HG03520 (cell line): ENCODE measurements around the gene OLFM1.
"Not testable (repeated sequence)": the region's sequence is repeated elsewhere in the genome, so short reads cannot be mapped to it uniquely, and the experiment has no call there.

Source experiments
- ATAC-seq: cut with Tn5 transposase; IDR thresholded peaks from one replicate; pipeline ENCODE4 v1.9.1; 2021; ENCODE audit warnings: mild to moderate bottlenecking, moderate library complexity; ENCODE audit not compliant: unreplicated experiment

Gene OLFM1

DNA sequence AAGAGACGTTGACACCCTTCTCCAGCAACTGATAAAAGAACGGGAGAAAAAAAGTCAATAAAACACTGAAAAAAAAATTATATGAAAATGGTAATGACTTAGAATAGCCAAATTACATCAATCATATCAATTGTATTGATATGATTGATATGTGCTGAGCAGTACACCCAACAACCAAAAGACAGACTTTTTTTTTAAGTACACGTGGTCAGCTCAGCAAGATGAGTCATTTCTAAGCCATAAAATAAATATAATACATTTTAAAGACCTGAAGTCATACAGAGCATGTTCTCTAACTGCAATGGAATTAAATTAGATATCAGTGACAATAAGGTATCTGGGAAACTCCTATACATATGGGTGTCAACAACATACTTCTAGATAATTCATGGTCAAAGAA lies 30.9 kb upstream of the OLFM1 start:
- no peak for ATAC-seq

DNA sequence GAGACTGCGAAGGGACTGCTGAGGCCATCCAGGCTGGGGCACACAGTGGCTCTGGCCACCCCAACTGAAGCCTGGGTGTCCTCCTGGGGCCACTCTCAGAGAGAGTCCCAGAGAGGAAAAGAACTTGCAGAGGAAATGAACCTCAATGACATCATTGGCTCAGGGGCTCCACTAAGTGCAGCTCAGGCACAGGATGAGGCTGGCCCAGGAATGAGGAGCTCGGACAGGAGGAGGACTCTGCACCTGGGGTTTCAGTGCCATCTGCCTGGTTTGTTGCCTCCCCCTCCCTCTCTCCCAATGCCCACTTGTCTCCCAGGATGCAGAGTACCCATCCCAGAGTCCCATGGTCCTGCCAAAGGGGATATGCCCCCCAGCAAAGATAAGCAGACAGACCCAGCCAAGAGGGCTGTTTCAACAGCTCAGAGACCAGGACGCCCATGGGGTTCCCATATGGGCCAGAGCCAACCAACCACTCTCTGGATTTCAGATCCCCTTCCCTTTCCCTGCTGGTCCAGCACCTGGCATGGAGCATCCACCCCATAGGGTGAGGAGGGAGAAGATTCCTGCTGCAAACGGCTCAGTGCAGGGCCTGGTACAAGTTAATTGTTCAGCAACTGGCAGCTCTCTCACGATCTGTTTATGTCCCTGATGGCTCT lies 26.9 kb upstream of the OLFM1 start:
- ATAC-seq = no peak

DNA sequence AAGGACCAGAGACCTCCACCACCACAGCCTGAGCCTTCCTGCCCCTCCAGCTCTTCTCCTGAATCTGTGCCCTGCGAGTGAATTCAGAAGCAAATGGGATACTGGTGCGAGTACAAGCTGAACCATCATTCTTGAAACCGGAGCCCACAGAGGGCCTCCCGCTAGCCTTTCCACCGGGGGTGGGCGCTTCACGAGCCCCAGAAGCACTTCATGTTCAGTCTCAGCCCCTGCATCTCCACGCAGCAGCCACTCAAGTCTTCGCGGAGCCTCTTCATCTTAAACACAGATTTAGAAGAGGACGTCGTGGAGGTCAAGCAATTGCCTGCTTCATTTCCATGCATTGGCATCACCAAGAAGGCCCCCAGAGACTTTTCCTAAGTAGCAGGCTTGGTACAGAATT lies 26.0 kb upstream of the OLFM1 start:
- no peak for ATAC-seq

DNA sequence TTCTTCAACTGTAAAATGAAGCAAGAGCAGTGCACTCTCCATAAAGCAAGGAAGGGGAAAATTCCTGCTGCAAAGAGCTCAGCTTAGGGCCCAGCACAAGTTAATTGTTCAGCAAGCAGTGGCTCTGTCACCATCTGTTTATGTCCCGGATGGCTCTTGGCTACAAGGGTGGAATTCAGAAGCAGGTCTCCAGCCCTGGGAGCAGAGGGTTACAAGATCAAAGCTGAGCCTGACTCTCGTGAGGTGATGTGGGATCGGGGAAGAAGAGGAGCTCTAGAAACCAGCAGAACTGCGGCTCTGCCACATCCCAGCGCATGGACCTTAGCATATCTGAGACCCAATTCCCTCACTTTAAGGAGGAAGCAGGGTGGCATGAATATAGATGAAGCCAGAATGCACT lies 25.2 kb upstream of the OLFM1 start:
- ATAC-seq = no peak

DNA sequence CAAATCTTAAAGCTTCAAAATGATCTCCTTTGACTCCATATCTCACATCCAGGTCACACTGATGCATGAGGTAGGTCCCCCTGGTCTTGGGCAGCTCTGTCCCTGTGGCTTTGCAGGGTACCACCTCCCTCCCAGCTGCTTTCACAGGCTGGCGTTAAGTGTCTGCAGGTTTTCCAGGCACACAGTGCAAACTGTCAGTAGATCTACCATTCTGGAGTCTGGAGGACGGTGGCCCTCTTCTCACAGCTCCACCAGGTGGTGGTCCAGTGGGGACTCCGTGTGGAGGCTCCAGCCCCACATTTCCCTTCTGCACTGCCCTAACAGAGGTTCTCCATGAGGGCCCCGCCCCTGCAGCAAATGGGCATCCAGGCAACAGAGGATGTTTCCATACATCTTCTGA lies 24.0 kb upstream of the OLFM1 start:
- not testable (repeated sequence) for ATAC-seq

DNA sequence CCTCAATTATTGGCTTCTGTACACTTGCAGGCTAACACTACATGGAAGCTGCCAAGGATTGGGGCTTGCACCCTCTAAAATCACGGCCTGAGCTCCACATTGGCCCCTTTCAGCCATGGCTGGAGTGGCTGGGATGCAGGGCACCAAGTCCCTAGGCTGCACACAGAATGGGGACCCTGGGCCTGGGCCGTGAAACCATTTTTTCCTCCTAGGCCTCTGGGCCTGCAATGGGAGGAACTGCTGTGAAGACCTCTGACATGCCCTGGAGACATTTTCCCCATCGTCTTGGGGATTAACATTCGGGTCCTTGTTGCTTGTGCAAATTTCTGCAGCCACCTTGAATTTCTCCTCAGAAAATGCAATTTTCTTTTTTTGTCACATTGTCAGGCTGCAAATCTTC lies 23.6 kb upstream of the OLFM1 start:
- ATAC-seq = not testable (repeated sequence)

DNA sequence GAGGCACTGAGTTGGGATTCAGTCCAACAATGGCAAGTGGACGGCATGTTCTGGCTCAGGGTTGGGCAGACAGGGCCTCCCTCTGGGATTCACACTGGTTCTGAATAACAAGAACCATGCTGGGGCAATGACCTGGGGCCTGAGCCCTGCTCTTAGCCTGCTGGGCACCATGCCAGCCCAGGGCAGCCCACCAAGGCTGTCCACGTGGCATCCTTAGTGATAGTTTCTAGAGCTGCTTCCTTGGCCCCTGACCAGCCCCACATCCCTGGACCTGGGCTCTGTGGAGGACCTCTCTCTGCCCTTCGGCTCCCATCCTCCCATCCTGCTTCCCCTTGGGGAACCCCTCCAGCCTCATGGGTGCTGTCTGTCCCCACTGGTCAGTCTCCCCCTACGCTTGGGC lies 22.3 kb upstream of the OLFM1 start:
- ATAC-seq = no peak

DNA sequence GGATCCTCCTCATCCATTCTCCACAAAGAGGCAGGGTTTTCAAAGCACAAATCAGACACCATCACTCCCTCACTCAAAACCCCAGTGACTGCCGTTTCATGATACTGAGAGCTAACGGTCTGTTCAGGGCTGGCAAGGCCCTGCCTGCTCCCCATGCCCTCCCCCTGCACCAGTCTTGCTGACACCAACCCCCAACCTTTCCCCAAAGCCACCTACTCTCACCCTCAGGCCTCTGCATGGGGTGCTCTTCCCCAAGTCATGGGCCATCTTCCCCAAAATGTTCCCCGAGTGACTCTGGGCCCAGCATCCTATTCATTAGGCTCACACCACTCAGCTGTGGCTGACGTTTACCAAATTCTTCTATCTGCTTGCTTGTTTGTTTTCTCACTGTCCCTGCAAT lies 21.7 kb upstream of the OLFM1 start:
- no peak for ATAC-seq

DNA sequence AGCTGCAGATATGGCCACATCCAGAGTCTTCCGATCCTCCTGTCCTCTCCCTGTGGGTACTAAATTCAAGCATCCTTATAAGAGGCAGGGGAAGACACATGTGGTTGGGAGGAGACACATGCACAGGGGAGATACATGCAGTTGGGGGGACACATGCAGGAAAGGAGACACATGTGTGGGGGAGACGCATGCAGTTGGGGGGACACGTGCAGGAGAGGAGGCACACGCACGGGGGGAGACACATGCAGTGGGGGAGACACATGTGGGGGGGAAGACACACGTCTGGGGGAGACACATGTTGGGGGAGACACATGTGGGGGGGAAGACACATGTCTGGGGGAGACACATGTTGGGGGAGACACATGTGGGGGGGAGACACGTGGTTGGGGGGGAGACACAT lies 21.2 kb upstream of the OLFM1 start:
- ATAC-seq = no peak

DNA sequence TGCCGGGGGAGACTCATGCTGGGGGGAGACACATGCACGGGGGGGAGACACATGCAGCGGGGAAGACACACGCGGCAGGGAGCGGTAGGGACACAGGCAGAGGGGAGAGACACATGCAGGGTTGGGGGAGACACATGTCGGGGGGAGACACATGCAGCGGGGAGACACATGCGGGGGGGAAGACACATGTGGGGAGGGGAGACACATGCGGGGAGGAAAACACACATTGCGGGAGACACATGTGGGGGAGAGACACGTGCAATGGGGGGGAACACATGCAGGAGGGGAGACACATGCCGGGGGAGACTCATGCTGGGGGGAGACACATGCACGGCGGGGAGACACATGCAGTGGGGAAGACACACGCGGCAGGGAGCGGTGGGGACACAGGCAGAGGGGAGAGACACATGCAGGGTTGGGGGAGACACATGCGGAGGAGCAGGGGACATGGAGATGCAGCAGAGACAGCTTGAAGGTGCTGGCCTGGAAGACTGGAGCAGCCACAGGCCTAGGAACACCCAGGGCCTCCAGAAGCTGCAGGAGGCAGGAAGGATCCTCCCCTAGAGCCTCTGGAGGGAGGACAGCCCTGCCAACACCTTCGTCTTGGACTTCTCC lies 20.3 kb upstream of the OLFM1 start:
- ATAC-seq = no peak

DNA sequence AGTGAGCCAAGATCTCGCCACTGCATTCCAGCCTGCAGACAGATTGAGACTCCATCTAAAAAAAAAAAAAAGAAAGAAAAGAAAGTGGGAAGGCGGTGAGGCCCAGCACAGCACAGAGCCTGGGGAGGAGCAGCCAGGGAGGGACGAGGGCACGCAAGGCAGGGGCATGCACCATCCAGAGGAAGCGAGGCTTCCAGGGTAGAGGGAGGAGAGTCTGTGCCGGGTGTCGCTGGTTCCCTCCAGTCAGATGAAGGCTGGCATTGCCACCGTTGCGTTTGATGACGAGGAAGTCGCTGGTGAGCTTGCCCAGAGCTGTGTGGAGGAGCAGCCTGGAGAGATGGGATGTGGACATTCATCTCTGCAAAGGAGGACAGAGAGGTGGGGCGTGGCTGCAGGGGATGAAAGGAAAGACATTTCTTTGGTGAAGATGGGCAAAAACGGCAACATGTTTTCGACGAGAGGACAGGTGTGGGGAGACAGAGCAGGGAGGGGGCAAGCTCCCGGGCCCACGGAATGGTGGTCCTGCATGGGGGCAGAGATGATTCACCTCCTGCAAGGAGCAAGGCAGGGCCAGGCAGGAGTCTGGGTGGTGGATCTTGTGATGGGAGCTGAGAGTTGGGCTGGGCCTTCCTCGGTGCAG lies 18.6 kb upstream of the OLFM1 start:
- no peak for ATAC-seq

DNA sequence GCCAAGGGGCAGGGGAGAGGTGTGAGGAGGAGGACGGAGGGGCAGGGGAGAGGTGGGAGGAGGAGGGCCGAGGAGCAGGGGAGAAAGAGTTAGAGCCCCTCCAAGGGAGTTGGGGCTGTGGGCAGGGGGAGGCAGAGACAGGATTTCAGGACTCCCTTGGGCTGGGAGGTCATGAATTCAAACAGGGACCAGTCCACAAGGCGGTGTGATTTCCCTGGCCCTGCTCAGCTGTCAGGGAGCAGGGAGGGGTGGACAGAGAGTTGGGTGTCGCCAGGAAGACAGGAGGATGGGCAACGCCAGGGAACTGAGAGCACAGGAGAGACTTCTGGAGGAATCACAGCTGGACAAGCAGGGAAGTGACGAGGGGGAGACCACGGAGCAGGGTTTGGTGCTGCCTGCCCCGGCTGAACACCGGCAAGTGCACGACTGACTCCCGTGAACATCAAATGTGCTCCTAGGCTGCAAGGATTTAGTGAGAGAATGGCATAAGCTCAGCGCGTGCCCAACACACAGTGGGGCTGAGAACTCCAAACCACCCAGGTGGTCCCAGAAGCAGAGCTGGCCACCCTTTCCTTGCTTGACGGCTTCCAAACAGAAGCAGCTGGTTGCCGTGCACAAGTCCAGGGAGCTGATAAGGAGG lies 17.8 kb upstream of the OLFM1 start:
- no peak for ATAC-seq

DNA sequence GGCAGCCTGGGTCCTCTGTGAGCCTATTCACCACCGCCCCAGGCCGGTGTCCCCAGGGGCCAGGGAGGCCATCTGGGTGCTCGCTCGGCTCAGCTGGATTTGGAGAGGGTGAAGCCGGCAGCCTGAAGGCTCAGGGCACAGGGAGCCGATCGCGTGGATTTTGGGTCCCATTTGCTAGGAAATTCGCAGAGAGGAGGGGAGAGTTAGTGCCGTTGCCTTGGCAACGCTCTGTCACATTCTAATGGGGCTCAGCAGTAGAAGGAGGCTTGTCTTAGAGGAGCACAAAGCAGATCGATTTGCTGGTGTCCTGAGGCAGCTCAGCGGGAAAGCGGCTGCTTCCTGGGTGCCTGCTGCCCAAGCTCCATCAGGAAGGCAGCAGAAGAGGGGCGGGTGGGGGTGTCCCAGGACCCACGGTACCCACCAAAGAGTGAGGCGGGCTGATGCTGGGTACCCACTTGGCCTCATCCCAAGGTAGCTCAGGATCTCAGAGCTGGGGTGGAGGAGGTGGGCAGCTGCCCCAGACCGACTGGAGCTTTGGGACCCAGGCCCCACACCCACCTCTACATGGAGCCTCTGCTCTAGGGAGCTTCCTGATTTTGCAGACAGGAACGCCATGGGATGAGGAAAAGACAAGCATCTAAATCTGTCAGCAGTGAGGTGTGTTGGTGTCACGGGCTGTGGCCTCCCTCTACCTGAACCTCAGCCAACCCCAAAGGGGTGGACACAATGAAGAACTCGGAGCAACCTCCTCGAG lies 17.1 kb upstream of the OLFM1 start:
- ATAC-seq = no peak

DNA sequence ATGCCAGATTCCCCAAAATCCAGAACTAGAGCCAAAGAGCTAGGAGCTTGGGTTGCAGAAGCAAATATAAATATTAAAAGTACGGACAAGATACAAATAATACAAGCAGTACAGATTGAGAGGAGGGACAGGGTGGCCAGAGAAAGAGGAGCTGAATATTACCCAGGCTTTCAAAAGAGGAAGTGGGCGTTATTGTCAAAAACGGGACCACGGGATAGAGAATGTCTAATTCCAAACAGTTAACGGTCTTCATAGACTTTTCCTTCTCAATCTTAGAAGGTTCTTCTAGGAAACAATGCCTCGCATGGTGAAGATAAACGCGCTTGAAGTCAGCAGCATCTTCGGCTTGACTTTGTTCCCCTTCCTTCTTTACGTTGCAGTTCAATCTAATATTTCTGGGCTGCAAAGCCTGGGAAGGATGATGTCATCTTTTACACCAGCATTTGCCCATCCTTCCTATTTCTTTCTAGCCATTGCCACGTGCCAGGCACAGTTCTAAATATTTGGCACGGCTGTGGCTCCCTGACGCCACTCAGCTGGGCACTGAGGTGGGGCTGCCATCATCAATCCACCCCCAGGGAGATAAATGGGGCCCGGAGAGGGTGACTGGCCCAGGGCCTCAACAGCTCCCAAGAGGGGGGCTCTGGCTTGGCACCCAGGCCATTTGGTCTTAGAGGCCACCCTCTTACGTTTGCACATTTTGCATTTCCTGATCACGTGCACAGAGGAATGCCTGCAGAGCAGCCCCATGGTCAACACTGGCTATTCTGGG lies 16.3 kb upstream of the OLFM1 start:
- ATAC-seq = no peak

DNA sequence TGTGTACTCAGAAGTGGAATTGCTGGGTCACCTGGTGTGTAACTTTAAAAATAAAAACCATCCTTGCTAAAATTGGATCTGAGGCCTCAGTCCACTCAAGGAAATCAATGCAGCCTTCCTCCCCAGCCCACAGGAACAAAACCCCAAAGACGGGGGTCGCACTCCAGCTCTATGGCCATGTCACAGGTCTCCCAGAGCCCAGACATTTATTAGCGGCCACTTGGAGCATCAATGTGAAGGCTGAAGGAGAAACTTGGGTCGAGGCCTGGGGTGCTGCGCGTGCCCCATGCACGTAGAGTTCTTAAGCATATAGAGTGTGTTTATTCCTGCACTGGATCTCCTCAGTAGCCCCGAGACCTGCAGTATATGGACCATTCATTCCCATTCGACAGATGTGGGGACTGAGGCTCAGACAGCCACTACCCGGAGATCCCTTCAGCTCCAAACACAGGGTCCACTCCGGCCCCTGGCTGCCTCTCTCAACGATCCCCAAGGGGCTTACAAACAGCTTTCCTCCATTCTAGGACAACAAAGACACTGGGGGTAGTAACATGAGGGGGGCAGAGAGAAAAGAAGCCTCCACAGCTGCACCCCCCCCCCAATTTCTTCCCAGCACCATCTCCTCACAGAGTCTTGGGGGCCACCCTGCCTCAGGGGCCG lies 14.3 kb upstream of the OLFM1 start:
- ATAC-seq = no peak

DNA sequence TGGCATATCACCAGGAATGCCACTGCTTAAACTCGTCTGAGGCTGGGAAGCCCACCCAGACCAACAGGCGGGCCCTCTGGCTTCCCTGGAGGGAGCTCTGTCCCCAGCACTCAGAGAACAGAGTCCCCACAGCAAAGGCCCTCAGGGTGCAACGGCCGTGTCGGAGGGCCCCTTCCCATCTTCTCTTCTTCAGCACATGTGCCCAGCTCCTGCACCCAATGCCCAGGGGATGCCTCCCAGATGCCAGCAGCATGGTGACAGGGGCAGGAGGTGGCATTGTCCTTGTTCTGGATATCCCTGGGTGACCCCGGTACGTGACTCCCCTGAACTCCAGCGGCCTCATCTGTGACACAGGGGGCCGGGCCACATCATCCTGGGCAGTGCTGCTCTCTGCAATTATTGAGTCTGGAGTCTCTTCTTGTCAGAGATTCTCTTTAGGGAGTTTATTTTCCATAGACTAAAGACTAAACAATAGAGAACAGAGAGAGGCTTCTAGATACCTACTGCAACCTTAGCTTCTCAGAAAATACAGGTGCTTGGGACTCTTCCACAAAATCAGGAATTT lies 13.6 kb upstream of the OLFM1 start:
- ATAC-seq = no peak

DNA sequence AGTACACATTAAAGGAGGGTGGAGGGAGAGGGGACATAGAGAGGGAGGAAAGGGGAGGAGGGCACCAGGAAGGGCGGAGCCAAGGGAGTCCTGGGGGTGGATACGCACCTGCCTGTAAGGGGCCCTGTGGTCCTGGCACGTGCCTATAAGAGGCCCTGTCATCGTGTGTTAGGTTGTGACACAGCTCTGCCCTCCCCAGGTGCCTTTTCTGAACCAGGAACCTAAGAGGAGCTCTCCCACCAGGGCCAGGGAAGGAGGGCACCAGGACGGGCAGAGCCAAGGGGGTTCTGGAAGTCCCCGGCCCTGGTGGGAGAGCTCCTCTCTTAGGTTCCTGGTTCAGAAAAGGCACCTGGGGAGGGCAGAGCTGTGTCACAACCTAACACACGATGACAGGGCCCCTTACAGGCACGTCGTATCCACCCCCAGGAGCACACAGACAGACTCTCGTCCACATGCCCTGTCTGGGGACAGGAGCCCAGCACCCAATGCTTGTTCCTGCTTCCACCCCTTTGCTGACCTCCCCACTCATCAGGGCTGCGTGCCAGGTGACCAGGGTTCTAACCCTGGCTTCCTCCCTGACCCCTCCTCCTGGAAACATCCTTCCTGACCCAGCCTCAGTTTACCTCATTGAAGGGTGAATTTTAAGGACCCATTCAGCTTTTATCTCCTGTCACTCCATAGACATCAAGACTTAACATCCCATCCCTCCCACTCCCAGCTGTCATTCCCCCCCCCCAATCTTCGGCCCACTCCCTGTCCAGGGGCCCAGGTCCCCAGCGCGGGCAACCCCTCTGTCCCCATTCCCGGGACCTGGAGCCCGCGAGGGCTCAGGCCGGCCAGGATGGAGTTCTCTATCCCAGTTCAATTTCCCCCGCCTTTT lies 12.9 kb upstream of the OLFM1 start:
- ATAC-seq = no peak

DNA sequence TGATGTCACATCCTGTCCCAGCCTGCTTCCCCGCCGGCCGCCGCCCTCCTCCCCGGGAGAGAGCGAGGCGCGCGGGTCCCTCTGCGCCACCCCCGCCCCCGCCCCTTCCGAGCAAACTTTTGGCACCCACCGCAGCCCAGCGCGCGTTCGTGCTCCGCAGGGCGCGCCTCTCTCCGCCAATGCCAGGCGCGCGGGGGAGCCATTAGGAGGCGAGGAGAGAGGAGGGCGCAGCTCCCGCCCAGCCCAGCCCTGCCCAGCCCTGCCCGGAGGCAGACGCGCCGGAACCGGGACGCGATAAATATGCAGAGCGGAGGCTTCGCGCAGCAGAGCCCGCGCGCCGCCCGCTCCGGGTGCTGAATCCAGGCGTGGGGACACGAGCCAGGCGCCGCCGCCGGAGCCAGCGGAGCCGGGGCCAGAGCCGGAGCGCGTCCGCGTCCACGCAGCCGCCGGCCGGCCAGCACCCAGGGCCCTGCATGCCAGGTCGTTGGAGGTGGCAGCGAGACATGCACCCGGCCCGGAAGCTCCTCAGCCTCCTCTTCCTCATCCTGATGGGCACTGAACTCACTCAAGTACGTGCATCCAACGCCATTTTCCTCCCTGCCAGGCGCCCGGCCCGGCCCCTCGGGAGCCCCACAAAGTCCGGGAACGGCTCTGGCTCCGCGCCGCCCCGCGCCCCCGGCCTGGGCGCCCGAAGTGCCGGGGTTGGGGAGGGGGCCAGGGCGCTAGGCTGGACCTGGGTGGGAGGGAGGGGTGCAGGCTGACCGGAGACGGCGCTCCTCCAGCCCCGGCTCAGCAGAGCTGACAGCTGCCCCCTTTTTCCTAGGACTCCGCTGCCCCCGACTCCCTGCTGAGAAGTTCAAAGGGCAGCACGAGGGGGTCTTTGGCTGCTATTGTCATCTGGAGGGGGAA lies 12.0 kb upstream of the OLFM1 start:
- ATAC-seq = no peak
